CD4-positive, alpha-beta T cell treated with Interleukin-6 for 4 hours (primary cell): ENCODE measurements around the gene TMEM108.

Source experiments
- DNase-seq: peaks from one replicate; pipeline ENCODE4 v3.0.0-alpha.2; 2020; ENCODE audit warnings: mixed read lengths

Gene TMEM108

DNA sequence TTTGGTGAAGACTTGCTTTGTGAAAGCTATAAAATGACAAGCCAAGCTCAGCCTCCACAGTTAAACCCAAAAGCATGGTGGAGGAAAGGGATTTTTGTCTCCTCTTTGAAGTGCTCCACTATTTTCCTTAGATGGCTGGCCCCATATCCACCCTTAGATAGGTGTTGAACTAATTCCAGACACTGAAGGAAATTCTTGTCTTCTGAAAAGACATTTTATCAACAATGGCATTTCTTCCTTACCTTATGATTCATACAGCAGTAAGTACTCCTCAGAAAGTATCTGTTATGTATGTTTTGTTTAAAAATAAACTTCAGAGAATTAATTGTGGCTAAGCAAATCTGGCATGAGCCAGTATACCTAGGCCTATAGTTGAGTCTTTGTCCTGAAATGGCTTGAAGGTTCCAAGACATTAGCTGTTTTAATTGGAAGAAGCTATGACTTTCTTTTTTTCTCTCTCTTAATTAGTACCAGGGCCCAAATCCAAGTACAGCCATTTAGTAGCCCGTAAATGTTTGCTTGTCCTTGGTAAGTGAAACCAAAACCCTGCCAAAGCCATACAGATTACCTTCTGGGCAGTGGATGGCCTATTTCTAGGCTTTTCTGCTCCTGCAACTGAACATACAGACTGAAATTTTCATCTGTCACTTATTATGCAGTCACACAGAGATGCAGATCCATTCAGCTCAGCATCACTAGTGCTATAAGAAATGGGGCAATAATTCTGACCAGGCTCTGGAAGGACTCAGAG, 356.5 kb downstream of the TMEM108 start:
- DNase-seq: no peak

- DNase-seq: no peak
Observed at GRCh38 chr3:133396906-133397305, 358.7 kb downstream of the TMEM108 start.

- no peak for DNase-seq
Observed at GRCh38 chr3:133400006-133400515, 361.9 kb downstream of the TMEM108 start, which contains the start of gene BFSP2. TSS of gene BFSP2 (plus strand) at chr3:133400056. CDS start at chr3:133400084, 28 bp downstream.

- no peak for DNase-seq
Observed at GRCh38 chr3:133401374-133402135, 363.4 kb downstream of the TMEM108 start.

DNA sequence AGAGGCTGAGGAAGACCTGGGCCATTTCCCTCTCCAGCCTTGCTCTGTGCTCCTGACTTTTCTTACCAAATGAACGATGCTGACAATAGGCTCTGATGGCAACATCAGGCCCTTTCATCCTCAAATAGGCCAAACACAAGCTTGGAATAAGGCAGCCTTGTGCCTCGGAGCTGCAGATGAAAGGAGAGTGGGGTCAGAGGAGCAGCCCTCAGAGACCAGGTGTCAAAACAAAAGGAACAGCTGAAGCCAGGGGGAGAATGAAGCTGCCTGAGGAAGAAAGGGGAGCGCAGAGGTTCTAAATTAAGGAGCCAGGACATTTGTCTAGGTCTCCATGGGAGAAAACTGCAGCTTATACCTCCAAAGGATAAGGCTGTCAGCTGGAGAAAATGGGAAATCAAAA, 366.7 kb downstream of the TMEM108 start:
- DNase-seq: no peak

DNA sequence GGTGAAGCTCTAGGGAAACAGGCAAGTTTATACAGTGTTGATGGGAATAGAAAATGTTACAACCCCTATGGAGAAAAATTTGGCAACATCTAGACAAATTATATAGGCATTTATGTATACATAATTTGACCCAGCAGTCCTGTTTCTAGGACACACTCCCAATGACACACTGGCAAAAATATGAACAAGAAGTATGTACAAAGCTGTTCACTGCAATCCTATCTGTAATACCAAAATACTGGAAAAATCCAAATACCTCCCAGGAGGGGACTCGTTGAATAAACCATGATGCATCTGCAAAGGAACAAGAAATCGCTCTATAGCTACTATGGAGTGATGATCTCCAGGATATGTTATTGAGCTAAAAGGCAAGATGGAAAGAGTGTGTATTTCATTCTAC, 370.2 kb downstream of the TMEM108 start:
- no peak for DNase-seq

GRCh38 chr3:133408961-133409360, 370.8 kb downstream of the TMEM108 start:
- DNase-seq: no peak

DNA sequence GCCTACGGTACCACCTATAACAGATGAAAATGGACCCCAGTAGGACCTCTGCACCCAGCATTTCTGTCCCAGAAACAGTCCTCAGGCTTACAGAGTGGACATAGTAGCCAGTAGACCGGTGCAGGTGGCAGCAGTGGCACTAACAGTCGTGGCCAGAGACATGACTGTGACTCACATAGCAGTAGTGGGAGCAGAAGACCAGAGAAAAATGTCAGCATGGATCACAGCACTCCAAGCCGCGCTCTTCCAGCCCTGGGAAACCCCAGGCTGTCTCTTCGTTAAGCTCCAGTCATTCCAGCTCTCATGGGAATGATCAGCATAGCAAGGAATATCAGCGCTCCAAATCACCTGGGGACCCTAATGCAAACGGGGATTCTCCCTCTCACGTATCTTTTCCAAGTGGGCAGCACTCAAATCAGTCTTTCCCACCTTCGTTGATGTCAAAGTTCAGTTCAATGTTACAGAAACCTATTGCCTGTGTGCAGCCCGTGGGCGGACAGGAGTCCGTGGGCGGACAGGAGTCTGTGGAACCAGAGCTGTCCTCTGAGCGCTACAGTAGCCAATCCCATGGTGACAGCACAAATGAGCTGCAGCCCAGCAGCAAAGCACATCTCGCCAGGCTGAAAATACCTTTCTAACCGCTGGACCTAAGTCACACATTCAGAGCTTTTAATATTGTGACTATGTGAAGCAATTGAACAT, 372.2 kb downstream of the TMEM108 start:
- DNase-seq: no peak

- no peak for DNase-seq
Observed at GRCh38 chr3:133412183-133413132, 374.3 kb downstream of the TMEM108 start.

DNA sequence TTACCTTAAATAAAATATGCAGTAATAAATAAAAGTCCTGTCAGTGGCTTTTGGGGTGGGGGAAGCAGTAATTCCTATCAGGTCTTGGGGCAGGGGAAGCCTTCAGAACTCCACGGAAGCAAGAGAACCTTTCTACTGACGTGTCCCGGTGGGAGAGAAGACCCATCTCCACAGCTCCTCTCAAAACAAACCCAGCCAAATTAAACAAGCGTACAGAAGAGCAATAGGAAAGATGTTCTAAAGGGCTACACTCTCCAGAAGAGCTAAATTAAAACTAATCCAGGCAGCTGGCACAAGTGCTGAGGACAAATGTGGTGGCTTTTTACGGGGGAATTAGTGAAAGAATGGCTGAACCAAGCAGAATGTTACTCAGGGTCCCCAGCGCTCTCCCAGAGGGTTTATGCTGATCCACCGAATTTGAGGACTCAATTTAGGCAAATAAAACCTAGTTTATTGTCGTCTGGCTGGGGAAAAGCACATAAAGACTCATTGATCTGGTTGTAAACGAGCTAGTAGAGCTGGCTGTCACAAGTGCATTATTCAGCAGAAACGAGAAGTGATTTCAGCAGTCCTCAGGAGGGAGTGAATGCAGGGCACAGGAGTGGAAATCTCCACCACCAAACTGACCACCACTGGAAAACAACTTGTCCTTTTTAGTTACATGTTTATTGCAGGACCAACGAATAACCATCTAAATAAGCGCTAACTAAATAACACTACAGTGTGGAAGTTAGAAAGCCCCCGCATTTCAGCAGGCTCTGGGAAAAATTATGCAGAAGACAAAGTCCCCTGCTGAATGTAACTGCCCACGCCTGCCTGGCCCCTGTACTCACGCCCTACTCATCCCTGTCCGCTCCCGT, 375.2 kb downstream of the TMEM108 start:
- no peak for DNase-seq

DNA sequence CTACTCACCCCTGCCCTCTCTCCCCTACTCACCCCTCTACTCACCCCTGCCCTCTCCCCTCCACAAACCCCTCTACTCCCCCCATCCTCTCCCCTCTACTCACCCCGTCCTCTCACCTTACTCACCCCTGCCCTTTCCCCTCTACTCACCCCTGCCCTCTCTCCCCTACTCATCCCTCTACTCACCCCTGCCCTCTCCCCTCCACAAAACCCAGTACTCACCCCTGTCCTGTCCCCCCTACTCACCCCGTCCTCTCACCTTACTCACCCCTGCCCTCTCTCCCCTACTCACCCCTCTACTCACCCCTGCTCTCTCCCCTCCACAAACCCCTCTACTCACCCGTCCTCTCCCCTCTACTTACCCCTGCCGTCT, 375.8 kb downstream of the TMEM108 start:
- no peak for DNase-seq

DNA sequence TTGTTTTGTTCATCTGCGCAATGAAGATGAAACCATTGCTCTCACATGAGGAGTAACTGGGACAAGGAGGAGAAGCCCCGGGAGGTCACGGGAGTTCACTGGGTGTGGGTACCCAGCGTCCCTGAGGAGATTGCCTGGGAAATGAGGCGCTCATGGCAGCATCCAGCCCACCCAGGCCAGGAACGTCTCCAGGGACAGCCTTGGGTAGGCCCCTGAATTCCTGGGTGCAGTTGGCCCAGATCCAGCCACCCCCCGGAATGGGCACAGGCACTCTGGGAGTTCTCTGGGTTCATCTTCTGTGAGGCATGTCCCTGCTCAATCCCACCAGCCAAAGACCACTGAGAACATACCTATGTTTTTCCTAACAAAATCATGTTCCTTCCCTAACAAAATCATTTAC, 380.2 kb downstream of the TMEM108 start:
- DNase-seq: no peak

- DNase-seq: no peak
Observed at GRCh38 chr3:133419151-133419909, 381.1 kb downstream of the TMEM108 start.

GRCh38 chr3:133424937-133425869, 387.0 kb downstream of the TMEM108 start:
- DNase-seq: no peak

DNA sequence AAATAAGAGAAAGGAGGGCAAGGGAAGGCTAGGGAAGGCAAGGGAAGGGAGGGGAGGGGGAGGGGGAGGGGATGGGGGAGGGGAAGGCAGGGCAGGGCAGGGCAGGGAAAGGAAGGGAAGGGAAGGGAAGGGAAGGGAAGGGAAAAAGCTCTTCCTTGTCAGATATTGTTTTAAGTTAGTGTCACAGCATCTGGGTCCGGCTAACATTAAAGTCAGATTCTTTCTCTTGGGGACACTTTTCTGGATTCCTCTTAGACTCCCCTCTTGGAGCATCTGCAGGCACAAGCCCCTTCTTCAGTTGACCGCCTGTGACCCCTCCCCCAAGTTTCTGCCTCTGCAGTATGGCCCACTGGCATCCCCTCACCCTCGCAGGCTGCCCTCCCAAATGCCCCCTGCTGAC, 387.7 kb downstream of the TMEM108 start:
- DNase-seq: no peak

DNA sequence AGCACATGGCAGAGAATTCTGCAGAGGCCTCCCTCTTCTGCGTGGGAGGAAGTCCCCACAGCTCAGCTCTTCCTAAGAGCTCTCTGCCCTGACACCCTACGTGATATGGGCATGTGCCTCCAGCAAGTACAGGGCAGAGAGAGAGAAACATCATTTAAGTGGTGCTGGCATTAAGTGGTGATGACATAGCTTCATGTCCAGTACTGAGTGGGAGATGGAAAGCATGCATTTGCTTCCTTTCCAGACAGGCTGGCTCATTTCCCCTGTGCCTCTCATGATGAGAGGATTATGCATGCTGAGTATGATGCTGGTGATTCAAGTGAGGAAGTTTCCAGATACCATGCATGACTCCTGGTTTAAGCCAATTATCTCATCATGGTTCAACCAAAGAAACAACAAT, 388.5 kb downstream of the TMEM108 start:
- no peak for DNase-seq

- no peak for DNase-seq
Observed at GRCh38 chr3:133428552-133428951, 390.4 kb downstream of the TMEM108 start.

- no peak for DNase-seq
Observed at GRCh38 chr3:133429063-133429462, 390.9 kb downstream of the TMEM108 start.

DNA sequence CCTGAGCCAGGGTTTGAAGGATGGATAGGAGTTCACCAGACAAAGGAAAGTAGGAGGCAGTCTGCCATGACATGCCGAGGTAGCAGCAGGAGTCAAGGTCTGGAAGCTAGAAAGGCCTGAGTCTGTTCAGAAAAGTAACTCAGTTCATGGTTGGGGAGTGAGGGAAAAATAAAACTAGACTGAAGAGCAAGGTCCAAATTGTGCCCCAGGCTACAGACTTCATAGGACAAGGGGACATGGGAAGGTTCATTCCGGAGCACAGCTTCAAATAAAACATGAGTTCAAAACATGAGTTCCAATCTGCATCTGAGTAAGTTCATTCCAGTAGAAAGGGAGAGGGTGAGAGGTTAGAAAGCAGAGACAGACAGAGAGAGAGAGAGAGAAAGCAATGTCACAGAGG, 401.4 kb downstream of the TMEM108 start:
- no peak for DNase-seq
